K562 (cell line): ENCODE data around the gene DYNC2LI1. TPM values are rescaled to one million over a fixed set of nuclear protein-coding genes. Genes with fewer than 3 reads are reported as not detected.

ENCODE experiments used
- ATAC-seq: fragments of 200-7000 bp; cut with Tn5 transposase; 3 replicates; pipeline ENCODE4 v1.9.1; 2020; ENCODE audit warnings: moderate library complexity
- BruUV-seq: library from RNA; stranded (reverse); fragments of 400-500 nt; replicated peaks from 2 replicates; lab custom pipeline; 2021; lab: Mats Ljungman, UMichigan
- CTCF ChIA-PET: fragments of 300-600 bp; formaldehyde crosslinking; extraction: SDS; loops from one replicate; lab custom pipeline; 2021; ENCODE audit warnings: low intra/inter-chr PET ratio; lab: Yijun Ruan, JAX
- POLR2A ChIA-PET: fragments of 300-600, 350-650 bp; sonication (Branson Sonifier 250); formaldehyde crosslinking; extraction: SDS; loops from one replicate; lab custom pipeline; 2021; ENCODE audit warnings: antibody characterized with exemption, inconsistent platforms; lab: Yijun Ruan, JAX
- DNase-seq, 4 experiments: peaks; one replicate each; pipeline versions ENCODE4 v3.0.0 to v3.0.0-alpha.2; 2011 to 2018; ENCODE audit warnings: low spot score in 3 of 4, mixed read lengths in 3 of 4; ENCODE audit errors: extremely low read depth in 1 of 4
- FAIRE-seq: peaks from 2 replicates; lab custom pipeline; 2011; peaks lifted over from hg19 to GRCh38; lab: Jason Lieb, UNC
- H2AFZ ChIP-seq: 2 replicates; pipeline ENCODE4 v1.6.0; 2011; ENCODE audit warnings: low read depth, low read length, control low read depth, inconsistent platforms
- H3K27ac ChIP-seq: fragments of 200-600 bp; 3 replicates; pipeline ENCODE4 v1.8.0; 2011; ENCODE audit warnings: low read depth, mild to moderate bottlenecking, control low read depth, inconsistent platforms, low read length, moderate library complexity, mixed read lengths; ENCODE audit errors: extremely low read depth
- H3K27me3 ChIP-seq, 2 experiments: fragments of 300-600 bp in 1 of 2; 2 replicates in 1 of 2; 3 replicates in 1 of 2; pipeline versions ENCODE4 v1.6.0 to v1.8.0; 2011; ENCODE audit warnings: inconsistent platforms in 2 of 2, low read length in 2 of 2, mild to moderate bottlenecking in 1 of 2, mixed read lengths in 1 of 2, moderate library complexity in 1 of 2; ENCODE audit not compliant: control insufficient read depth in 2 of 2, insufficient read depth in 2 of 2
- H3K36me3 ChIP-seq: fragments of 300-600 bp; 3 replicates; pipeline ENCODE4 v1.8.0; 2011; ENCODE audit warnings: mild to moderate bottlenecking, low read length, inconsistent platforms; ENCODE audit not compliant: control insufficient read depth, insufficient read depth
- H3K4me1 ChIP-seq, 2 experiments: fragments of 200-600 bp in 1 of 2; replicated peaks in 1 of 2; 2 replicates in 1 of 2; 3 replicates in 1 of 2; pipeline versions ENCODE4 v1.5.1 to v1.8.0; 2011; ENCODE audit warnings: inconsistent platforms in 2 of 2, low read length in 2 of 2, mild to moderate bottlenecking in 1 of 2, mixed read lengths in 1 of 2, moderate library complexity in 1 of 2; ENCODE audit not compliant: control insufficient read depth in 2 of 2, insufficient read depth in 2 of 2
- H3K4me2 ChIP-seq: 2 replicates; pipeline ENCODE4 v1.6.1; 2011; ENCODE audit warnings: low read length, control low read depth, inconsistent platforms, mixed read lengths; ENCODE audit not compliant: insufficient read depth
- H3K4me3 ChIP-seq: fragments of 200-600 bp; sonication (generic), shearing (Covaris generic); 2 replicates; pipeline ENCODE4 v1.5.1; 2016; ENCODE audit warnings: control low read depth, inconsistent platforms
- H3K79me2 ChIP-seq: fragments of 200-600 bp; 3 replicates; pipeline ENCODE4 v1.8.0; 2011; ENCODE audit warnings: low read length, inconsistent platforms; ENCODE audit not compliant: control insufficient read depth, insufficient read depth
- H3K9ac ChIP-seq, 2 experiments: 2 replicates each; pipeline versions ENCODE4 v1.6.0 to v1.6.1; 2011; ENCODE audit warnings: low read depth in 2 of 2, low read length in 2 of 2, control low read depth in 1 of 2, inconsistent platforms in 1 of 2, mild to moderate bottlenecking in 1 of 2, mixed read lengths in 1 of 2; ENCODE audit not compliant: insufficient read depth in 1 of 2
- H3K9me1 ChIP-seq: one replicate; pipeline ENCODE4 v1.6.0; 2011; ENCODE audit warnings: inconsistent platforms, mild to moderate bottlenecking, low read length, moderate library complexity; ENCODE audit not compliant: control insufficient read depth, insufficient read depth
- H3K9me3 ChIP-seq: replicated peaks from 2 replicates; pipeline ENCODE4 v1.5.1; 2011; ENCODE audit warnings: low read depth, low read length, inconsistent platforms; ENCODE audit not compliant: control insufficient read depth, insufficient read depth
- H4K20me1 ChIP-seq: replicated peaks from 2 replicates; pipeline ENCODE4 v1.6.1; 2011; ENCODE audit warnings: low read length, inconsistent platforms, mixed read lengths; ENCODE audit not compliant: control insufficient read depth, insufficient read depth
- BRF2 ChIP-seq: IDR thresholded peaks from 3 replicates; pipeline ENCODE4 v1.6.1; 2011; ENCODE audit warnings: borderline replicate concordance, mild to moderate bottlenecking; ENCODE audit not compliant: insufficient read length, insufficient read depth
- CHAMP1 ChIP-seq: fragments of 450-650 bp; IDR thresholded peaks from 2 replicates; pipeline ENCODE4 v1.6.1; 2016; ENCODE audit warnings: mild to moderate bottlenecking
- CLOCK ChIP-seq: fragments of 250-450 bp; sonication (Bioruptor Pico); IDR thresholded peaks from 2 replicates; pipeline ENCODE4 v1.4.0; 2020; ENCODE audit warnings: mild to moderate bottlenecking, moderate library complexity, borderline replicate concordance
- CREB3L1 ChIP-seq: fragments of 450-650 bp; IDR thresholded peaks from 2 replicates; pipeline ENCODE4 v1.6.1; 2014; ENCODE audit warnings: low read depth, mild to moderate bottlenecking, moderate library complexity, borderline replicate concordance
- CSDE1 ChIP-seq, 2 experiments: fragments of 450-650 bp; IDR thresholded peaks; 2 replicates each; pipeline ENCODE4 v1.6.1; 2016; ENCODE audit warnings: mild to moderate bottlenecking in 1 of 2
- HNRNPL ChIP-seq: fragments of 200-400 bp; formaldehyde crosslinking; IDR thresholded peaks from 2 replicates; pipeline ENCODE4 v1.6.1; 2017; ENCODE audit warnings: low read depth, mild to moderate bottlenecking, low read length
- LEF1 ChIP-seq: fragments of 450-650 bp; IDR thresholded peaks from 2 replicates; pipeline ENCODE4 v1.6.1; 2016; ENCODE audit warnings: mild to moderate bottlenecking
- MAFG ChIP-seq: fragments of 450-650 bp; conservative IDR thresholded peaks from 2 replicates; pipeline ENCODE4 v1.6.1; 2016; ENCODE audit warnings: missing genetic modification characterization, missing compliant biosample characterization
- MCM2 ChIP-seq: fragments of 450-650 bp; IDR thresholded peaks from 2 replicates; pipeline ENCODE4 v1.6.1; 2017; ENCODE audit warnings: low read depth, mild to moderate bottlenecking
- PRPF4 ChIP-seq: fragments of 200-400 bp; formaldehyde crosslinking; IDR thresholded peaks from one replicate; pipeline ENCODE4 v1.6.1; 2017; ENCODE audit warnings: low read length, low read depth, mild to moderate bottlenecking; ENCODE audit not compliant: insufficient read depth, poor library complexity, severe bottlenecking
- RFX7 ChIP-seq: fragments of 250-450 bp; sonication (Bioruptor Pico); IDR thresholded peaks from 2 replicates; pipeline ENCODE4 v1.5.1; 2021; ENCODE audit warnings: mild to moderate bottlenecking
- SREBF2 ChIP-seq: sonication (generic); formaldehyde crosslinking; IDR thresholded peaks from 2 replicates; pipeline ENCODE4 v1.4.0; 2020; ENCODE audit warnings: mild to moderate bottlenecking, missing genetic modification reagents
- TARDBP ChIP-seq: fragments of 450-650 bp; IDR thresholded peaks from 2 replicates; pipeline ENCODE4 v1.6.1; 2016
- XRCC3 ChIP-seq: fragments of 450-650 bp; IDR thresholded peaks from 2 replicates; pipeline ENCODE4 v1.6.1; 2017; ENCODE audit warnings: mild to moderate bottlenecking, moderate library complexity
- ZNF717 ChIP-seq: fragments of 250-450 bp; sonication (Bioruptor Pico); IDR thresholded peaks from 2 replicates; pipeline ENCODE4 v1.5.0; 2021
- WGBS: fragments of 100-300 bp; shearing (Covaris generic); methylation state at CpG from one replicate; pipeline ENCODE4 v1.1.6; 2016; ENCODE audit warnings: low coverage, mixed read lengths; ENCODE audit not compliant: insufficient coverage; ENCODE audit errors: missing lambda C conversion rate; 5-methylcytosine and 5-hydroxymethylcytosine counted together
- in situ Hi-C: fragments of 300-500 bp; cut with MboI; formaldehyde crosslinking; loops from 4 replicates; pipeline ENCODE4 v1.15.0; 2018; ENCODE audit warnings: inconsistent platforms, mixed read lengths
- intact Hi-C: fragments of 100-400 bp; cut with micrococcal nuclease; formaldehyde crosslinking; loops from 2 replicates; pipeline ENCODE4 v1.14.2; 2022
- polyA plus RNA-seq, 8 experiments: library from polyadenylated mRNA; depleted of rRNA in 4 of 8; stranded (reverse) in 5 of 8; unstranded in 3 of 8; fragments of >200 nt; fragmentation: Nextera tagmentation in 2 of 8; fragmentation: Illumina TruSeq in 1 of 8; extraction: Ambion mirVana in 2 of 8; extraction: Trizol in 1 of 8; gene quantifications; 2 replicates each; pipeline versions ENCODE4 v1.2.1 to v1.2.3, GENCODE V29; 2011 to 2014; ENCODE audit warnings: inconsistent platforms in 1 of 8, missing spikeins in 1 of 8
- total RNA-seq, 7 experiments: library from RNA; depleted of rRNA in 6 of 7; stranded (reverse); fragments of >200 nt in 6 of 7; fragmentation: Illumina TruSeq in 2 of 7; extraction: Trizol in 2 of 7; gene quantifications; 2 replicates each; pipeline versions ENCODE4 v1.2.1 to v1.2.3, GENCODE V29; 2011 to 2021; ENCODE audit warnings: low replicate concordance in 1 of 7

Gene DYNC2LI1
- total and polyA plus RNA-seq, 9 of the 15 experiments (the other 6 are each of a cell fraction or from before 2014, with no cell fraction given): 12.5 to 42.2 (median 25.8) TPM

- no peak overlapping the region for H3K4me3 ChIP-seq
- H3K79me2 ChIP-seq: no peaks in the 10 kb centered on the region
- peaks cover 40 to 61% of the 10 kb centered on the region in 2 experiments for H3K27me3 ChIP-seq
- DNase-seq: peak in 3 of 4 experiments; percentile 2 to 3 (median 3)
- ATAC-seq: no peak
- WGBS: 12% methylated on average over 14 of the region's 14 CpGs
- H3K9me1 ChIP-seq: no peaks in the 10 kb centered on the region
- no peak overlapping the region for H2AFZ ChIP-seq
- no peaks in the 10 kb centered on the region for H4K20me1 ChIP-seq
- BruUV-seq: no TSS peak
- H3K9ac ChIP-seq: no peak overlapping the region
- intact Hi-C loops (no loop called here), in situ Hi-C loops (no loop called here)
- FAIRE-seq: no peak
- H3K4me2 ChIP-seq: no peak overlapping the region
- no peaks in the 10 kb centered on the region for H3K36me3 ChIP-seq
- ChIA-PET CTCF (no interaction called here), POLR2A (interaction anchor here (0.5 to 0.7 kb wide), 3 partner anchors 9 to 100 kb away, joined by 3 read pairs; no protein-coding TSS in a partner anchor)
- no peaks in the 10 kb centered on the region for H3K9me3 ChIP-seq
- H3K27ac ChIP-seq: no peak overlapping the region
- H3K4me1 ChIP-seq: peaks cover 2 to 10% of the 10 kb centered on the region in 2 experiments; a peak in 3 of 5 replicates
- TF ChIP-seq LEF1 (no peak), BRF2 (no peak), CSDE1 (IDR thresholded peaks at IDR 0.05) (no peak), PRPF4 (no peak), MCM2 (no peak), HNRNPL (no peak), MAFG (tag) (no peak), RFX7 (no peak), SREBF2 (CRISPR knock-in tag) (no peak), CREB3L1 (no peak), ZNF717 (CRISPR knock-in tag) (no peak), CLOCK (no peak), CHAMP1 (no peak), TARDBP (no peak), XRCC3 (no peak)
Observed at GRCh38 chr2:43839776-43840564, 66.1 kb downstream of the DYNC2LI1 start.
